Esophagus muscularis mucosa (tissue), 4 donors: ENCODE data around the gene BMP2K. TPM values are rescaled to one million over a fixed set of nuclear protein-coding genes. Genes with fewer than 3 reads are reported as not detected.

Source experiments
- DNase-seq: peaks from one replicate; pipeline ENCODE4 v3.0.0-alpha.2; 2017; ENCODE audit errors: extremely low spot score
- H3K27ac ChIP-seq, 4 donors: fragments of 200-600 bp; sonication (generic); replicated peaks in 1 of 4; 1 replicate in 3 of 4; 2 replicates in 1 of 4; pipeline ENCODE4 v1.5.1; 2016 to 2019; ENCODE audit warnings: mild to moderate bottlenecking in 1 of 4
- H3K27me3 ChIP-seq, 4 donors: fragments of 200-600 bp; sonication (generic); one replicate each; pipeline versions ENCODE4 v1.5.1 to v1.6.0; 2016 to 2019
- H3K36me3 ChIP-seq, 4 donors: fragments of 200-600 bp; sonication (generic); one replicate each; pipeline ENCODE4 v1.5.1; 2016 to 2019
- H3K4me1 ChIP-seq, 4 donors: fragments of 200-600 bp; sonication (generic); one replicate each; pipeline ENCODE4 v1.5.1; 2016 to 2019
- H3K4me3 ChIP-seq, 4 donors: fragments of 200-600 bp; sonication (generic); 1 replicate in 2 of 4; 2 replicates in 2 of 4; pipeline ENCODE4 v1.5.1; 2016 to 2019; ENCODE audit warnings: mild to moderate bottlenecking in 4 of 4, moderate library complexity in 1 of 4
- H3K9me3 ChIP-seq, 4 donors: fragments of 200-600 bp; sonication (generic); 1 replicate in 3 of 4; 2 replicates in 1 of 4; pipeline ENCODE4 v1.5.1; 2016 to 2019
- CTCF ChIP-seq, 3 experiments: fragments of 200-600 bp in 2 of 3; fragments of 450-650 bp in 1 of 3; sonication (generic) in 2 of 3; IDR thresholded peaks; one replicate each; pipeline ENCODE4 v1.5.1; 2017 to 2019; ENCODE audit warnings: antibody characterized with exemption in 3 of 3, mild to moderate bottlenecking in 2 of 3, moderate library complexity in 1 of 3
- EP300 ChIP-seq: sonication (generic); formaldehyde crosslinking; IDR thresholded peaks from one replicate; pipeline ENCODE4 v1.6.1; 2017; ENCODE audit warnings: antibody characterized with exemption
- POLR2A ChIP-seq: fragments of 450-650 bp; IDR thresholded peaks from one replicate; pipeline ENCODE4 v1.6.1; 2017; ENCODE audit warnings: antibody characterized with exemption, moderate library complexity, mild to moderate bottlenecking, low read depth
- POLR2AphosphoS5 ChIP-seq, 2 donors: sonication (generic); formaldehyde crosslinking; IDR thresholded peaks; one replicate each; pipeline ENCODE4 v1.6.1; 2017; ENCODE audit warnings: antibody characterized with exemption in 2 of 2
- WGBS: methylation state at CpG from one replicate; pipeline ENCODE4 v1.1.5; 2018; 5-methylcytosine and 5-hydroxymethylcytosine counted together
- intact Hi-C: fragments of 100-400 bp; cut with DNase I; formaldehyde crosslinking; loops from one replicate; pipeline ENCODE4 v1.15.1; 2023
- total RNA-seq, 4 donors: library from RNA; depleted of rRNA; stranded (reverse); fragments of >200 nt; gene quantifications; one replicate each; pipeline versions ENCODE4 v1.1.0 to v1.2.1, GENCODE V29; 2016

The BMP2K gene
- total RNA-seq, 4 donors from 2014 or later = 42.5 to 53.0 (median 45.0) TPM

DNA sequence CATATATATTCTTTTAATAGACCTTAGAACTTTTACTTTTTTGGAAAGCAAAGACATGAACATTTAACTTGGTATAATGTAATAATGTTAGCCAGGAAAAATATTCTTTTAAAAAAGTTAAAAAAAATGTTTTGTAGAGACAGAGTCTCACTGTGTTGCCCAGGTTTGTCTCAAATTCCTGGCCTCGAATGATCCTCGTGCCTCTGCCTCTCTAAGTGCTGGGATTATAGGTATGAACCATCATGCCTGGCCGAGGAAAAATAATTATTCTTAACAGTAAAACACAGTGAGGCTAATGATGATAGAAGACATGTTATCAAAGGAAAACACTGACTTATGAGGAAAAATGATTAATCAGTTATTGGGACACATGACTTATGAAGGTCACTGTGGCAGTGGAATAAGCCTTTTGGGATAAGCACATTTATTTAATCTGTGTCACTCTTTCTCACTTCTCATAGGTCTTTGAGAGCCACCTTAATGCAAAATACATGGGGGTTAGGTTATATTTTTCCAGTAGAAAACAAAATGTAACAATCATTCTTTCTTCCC, 6.0 kb upstream of the BMP2K start:
- Histone ChIP-seq H3K4me3 (no peak overlapping the region), H3K27ac (no peak overlapping the region), H3K36me3 (no peaks in the 10 kb centered on the region), H3K4me1 (peaks cover 4 to 19% (median 16%) of the 10 kb centered on the region in 4 donors), H3K27me3 (no peaks in the 10 kb centered on the region), H3K9me3 (no peaks in the 10 kb centered on the region)
- intact Hi-C loops = loop anchor here (10.0 kb wide), 1 partner anchor 95 kb away; no protein-coding TSS in a partner anchor
- 94% methylated on average over 3 of the region's 3 CpGs for WGBS
- DNase-seq = no peak
- TF ChIP-seq POLR2AphosphoS5 (IDR thresholded peaks at IDR 0.05) = no peak
- no peak for TF ChIP-seq EP300
- TF ChIP-seq POLR2A = no peak
- no peak for TF ChIP-seq CTCF (IDR thresholded peaks at IDR 0.05)

DNA sequence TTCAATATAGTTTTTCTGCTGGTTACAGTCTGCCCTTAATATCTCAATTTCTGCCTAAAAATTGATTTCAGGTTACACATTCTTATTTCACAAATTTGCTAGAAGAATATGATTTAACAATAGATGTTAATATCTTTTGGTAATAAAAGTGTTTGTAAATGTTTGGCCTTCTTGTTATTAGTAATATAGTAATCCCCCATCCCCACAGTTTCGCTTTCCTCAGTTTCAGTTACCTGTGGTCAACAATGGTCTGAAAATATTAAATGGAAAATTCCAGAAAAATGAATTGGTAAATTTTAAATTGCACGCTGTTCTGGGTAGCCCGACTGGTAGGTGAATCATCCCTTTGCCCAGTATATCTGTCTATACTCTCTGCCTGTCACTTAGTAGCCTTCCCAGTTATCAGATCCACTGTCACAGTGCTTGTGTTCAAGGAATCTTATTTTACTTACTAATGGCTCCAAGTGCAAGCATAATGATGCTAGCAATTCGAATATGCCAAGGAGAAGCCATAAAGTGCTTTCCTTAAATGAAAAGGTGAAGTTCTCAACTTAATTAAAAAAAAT, 3.5 kb upstream of the BMP2K start:
- H3K27ac ChIP-seq = no peak overlapping the region
- H3K27me3 ChIP-seq = no peaks in the 10 kb centered on the region
- H3K4me1 ChIP-seq = peaks cover 12 to 17% (median 14%) of the 10 kb centered on the region in 4 donors
- no peak overlapping the region for H3K4me3 ChIP-seq
- H3K36me3 ChIP-seq = no peaks in the 10 kb centered on the region
- DNase-seq = no peak
- WGBS = 89% methylated on average over 4 of the region's 4 CpGs
- no peaks in the 10 kb centered on the region for H3K9me3 ChIP-seq
- intact Hi-C loops = loop anchor here (10.0 kb wide), 1 partner anchor 92 kb away; no protein-coding TSS in a partner anchor
- no peak for TF ChIP-seq POLR2AphosphoS5 (IDR thresholded peaks at IDR 0.05)
- no peak for TF ChIP-seq CTCF (IDR thresholded peaks at IDR 0.05)
- TF ChIP-seq EP300 = no peak
- TF ChIP-seq POLR2A = no peak

GRCh38 chr4:78774417-78774816, 1.7 kb upstream of the BMP2K start:
- H3K36me3 ChIP-seq = no peaks in the 10 kb centered on the region
- H3K27ac ChIP-seq = peak overlapping the region; percentile 96 to 100 (median 98)
- intact Hi-C loops = loop anchor here (2.0 to 10.0 kb wide), 2 partner anchors 90 to 128 kb away; no protein-coding TSS in a partner anchor
- H3K9me3 ChIP-seq = no peaks in the 10 kb centered on the region
- peak overlapping the region in 2 of 4 donors; percentile 77 to 98 for H3K4me3 ChIP-seq
- peaks cover 26 to 35% (median 31%) of the 10 kb centered on the region in 4 donors for H3K4me1 ChIP-seq
- no peaks in the 10 kb centered on the region for H3K27me3 ChIP-seq
- WGBS = 26% methylated on average over 3 of the region's 3 CpGs
- DNase-seq = no peak
- TF ChIP-seq POLR2AphosphoS5 (IDR thresholded peaks at IDR 0.05) (no peak), CTCF (IDR thresholded peaks at IDR 0.05) (no peak), POLR2A (no peak), EP300 (no peak)

DNA sequence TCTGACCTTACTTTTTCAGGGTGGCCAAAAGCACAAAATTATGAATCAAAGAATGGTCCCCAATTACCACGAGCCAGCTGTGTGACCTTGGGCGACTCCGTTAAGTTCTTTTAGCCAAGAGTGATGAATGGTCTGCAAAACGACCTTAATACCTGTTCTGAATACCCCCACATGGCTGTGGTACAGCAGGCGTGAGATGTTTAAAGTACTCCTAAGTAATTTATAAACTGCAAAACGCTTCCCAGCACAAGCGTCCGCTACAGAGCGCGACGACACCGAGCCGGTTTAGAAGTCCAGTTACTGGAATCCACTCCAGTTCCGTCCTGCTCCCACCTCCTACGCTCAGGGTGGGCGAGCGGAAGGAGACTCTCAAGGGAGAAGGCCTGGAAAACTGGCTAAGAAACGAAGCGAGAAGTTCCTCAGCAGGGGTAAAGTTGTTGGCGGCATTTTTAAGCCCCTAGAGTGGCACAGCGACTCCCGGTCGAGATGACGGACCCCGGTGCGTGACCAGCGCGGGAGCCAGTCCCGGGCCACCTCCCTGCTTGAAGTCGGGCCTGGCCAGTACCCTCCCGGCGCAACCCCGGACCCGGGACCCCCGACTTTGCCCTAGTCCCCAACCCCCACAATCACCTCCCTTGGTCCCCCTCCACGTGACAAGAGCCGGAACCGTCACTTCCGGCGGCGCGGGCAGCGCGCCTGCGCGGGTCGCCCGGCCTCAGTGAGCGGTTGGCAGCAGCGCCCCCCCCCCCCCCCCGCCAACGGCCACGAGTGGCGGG, 659 bp upstream of the BMP2K start:
- Histone ChIP-seq H3K27me3 (no peaks in the 10 kb centered on the region), H3K9me3 (no peaks in the 10 kb centered on the region), H3K4me1 (peaks cover 33 to 46% (median 41%) of the 10 kb centered on the region in 4 donors), H3K36me3 (no peaks in the 10 kb centered on the region), H3K4me3 (peak overlapping the region; percentile 65 to 98 (median 87)), H3K27ac (peak overlapping the region; percentile 96 to 100 (median 98))
- intact Hi-C loops = loop anchor here (2.0 to 10.0 kb wide), 2 partner anchors 89 to 129 kb away; no protein-coding TSS in a partner anchor
- WGBS = 2% methylated on average over 20 of the region's 54 CpGs
- DNase-seq = peak; percentile 98
- TF ChIP-seq POLR2A (no peak), POLR2AphosphoS5 (IDR thresholded peaks at IDR 0.05) (peak; percentile 50 to 59), CTCF (IDR thresholded peaks at IDR 0.05) (no peak), EP300 (peak; percentile 68)
